Activated T-helper 1 cell treated with anti-CD3 and anti-CD28 coated beads, Interleukin-12 subunit alpha, Interleukin-12 subunit beta, Interleukin-2, Interleukin-4 antibody, amounts not matched to agents 30 ng/mL and 10 ng/mL and 1 ng/mL, durations not matched to agents 14 hours and 24 hours and 36 hours (primary cell): ENCODE data around the gene FOXP1. TPM values are rescaled to one million over a fixed set of nuclear protein-coding genes. Genes with fewer than 3 reads are reported as not detected.
A peak's percentile ranks its signal among the peaks of the same experiment; 100 is the strongest.

Experiments used
- DNase-seq: peaks from one replicate; pipeline ENCODE4 v3.0.0; 2021; ENCODE audit warnings: low spot score
- H3K27ac Mint-ChIP-seq: one replicate; pipeline ENCODE4 v1.8.0; 2021; ENCODE audit warnings: mild to moderate bottlenecking, mixed read lengths
- H3K27me3 Mint-ChIP-seq: one replicate; pipeline ENCODE4 v1.8.0; 2022; ENCODE audit warnings: mild to moderate bottlenecking, moderate library complexity, mixed read lengths; ENCODE audit not compliant: insufficient read depth
- H3K36me3 Mint-ChIP-seq: one replicate; pipeline ENCODE4 v1.8.0; 2021; ENCODE audit warnings: low read depth, mixed read lengths
- H3K4me1 Mint-ChIP-seq: one replicate; pipeline ENCODE4 v1.8.0; 2021; ENCODE audit warnings: low read depth, mixed read lengths
- H3K4me3 Mint-ChIP-seq: one replicate; pipeline ENCODE4 v1.8.0; 2021; ENCODE audit warnings: mild to moderate bottlenecking, moderate library complexity, mixed read lengths
- H3K9me3 Mint-ChIP-seq: one replicate; pipeline ENCODE4 v1.8.0; 2021; ENCODE audit warnings: mixed read lengths
- intact Hi-C: fragments of 100-400 bp; cut with micrococcal nuclease; formaldehyde crosslinking; loops from one replicate; pipeline ENCODE4 v1.15.1; 2024
- total RNA-seq: library from RNA; stranded (reverse); gene quantifications from 2 replicates; pipeline ENCODE4 v1.2.3, GENCODE V29; 2022

Gene FOXP1
- total RNA-seq, 1 donor from 2014 or later, result 97.6 TPM

GRCh38 chr3:71149959-71150954, 433.3 kb downstream of the FOXP1 start:
- no peak for DNase-seq
- peaks cover 13% of the 10 kb centered on the region for H3K4me1 Mint-ChIP-seq
- peak overlapping the region; percentile 57 for H3K27ac Mint-ChIP-seq
- no peaks in the 10 kb centered on the region for H3K36me3 Mint-ChIP-seq
- intact Hi-C loops, result loop anchor here (1.0 to 2.0 kb wide), 3 partner anchors 20 to 151 kb away; no protein-coding TSS in a partner anchor
- H3K9me3 Mint-ChIP-seq, result no peaks in the 10 kb centered on the region
- H3K4me3 Mint-ChIP-seq, result no peak overlapping the region
- H3K27me3 Mint-ChIP-seq, result peaks cover 28% of the 10 kb centered on the region

- Mint-ChIP-seq H3K27me3 (peaks cover 24% of the 10 kb centered on the region), H3K4me1 (peaks cover 13% of the 10 kb centered on the region), H3K36me3 (no peaks in the 10 kb centered on the region), H3K27ac (no peak overlapping the region), H3K4me3 (no peak overlapping the region), H3K9me3 (no peaks in the 10 kb centered on the region)
- intact Hi-C loops, result no loop called here
- DNase-seq, result no peak
Measured at GRCh38 chr3:71148455-71149060, 435.0 kb downstream of the FOXP1 start.

GRCh38 chr3:71146673-71147072, 436.9 kb downstream of the FOXP1 start:
- H3K4me1 Mint-ChIP-seq, result peaks cover 13% of the 10 kb centered on the region
- DNase-seq, result no peak
- H3K9me3 Mint-ChIP-seq, result no peaks in the 10 kb centered on the region
- H3K27me3 Mint-ChIP-seq, result peaks cover 23% of the 10 kb centered on the region
- H3K36me3 Mint-ChIP-seq, result no peaks in the 10 kb centered on the region
- intact Hi-C loops, result no loop called here
- H3K27ac Mint-ChIP-seq, result no peak overlapping the region
- H3K4me3 Mint-ChIP-seq, result no peak overlapping the region

- intact Hi-C loops, result no loop called here
- Mint-ChIP-seq H3K4me1 (peaks cover 11% of the 10 kb centered on the region), H3K27ac (no peak overlapping the region)
Measured at GRCh38 chr3:71145954-71146353, 437.6 kb downstream of the FOXP1 start.

GRCh38 chr3:71144525-71145253, 438.8 kb downstream of the FOXP1 start:
- H3K27me3 Mint-ChIP-seq, result peaks cover 14% of the 10 kb centered on the region
- no peaks in the 10 kb centered on the region for H3K4me1 Mint-ChIP-seq
- intact Hi-C loops, result no loop called here
- H3K4me3 Mint-ChIP-seq, result no peak overlapping the region
- peaks cover 2% of the 10 kb centered on the region for H3K36me3 Mint-ChIP-seq
- H3K27ac Mint-ChIP-seq, result no peak overlapping the region
- no peak for DNase-seq
- no peaks in the 10 kb centered on the region for H3K9me3 Mint-ChIP-seq

More at GRCh38 chr3:71145954-71146353, 437.6 kb downstream of the FOXP1 start:
- no peaks in the 10 kb centered on the region for H3K36me3 Mint-ChIP-seq
- no peak overlapping the region for H3K4me3 Mint-ChIP-seq
- no peak for DNase-seq
- H3K9me3 Mint-ChIP-seq, result no peaks in the 10 kb centered on the region
- peaks cover 19% of the 10 kb centered on the region for H3K27me3 Mint-ChIP-seq

- no peaks in the 10 kb centered on the region for H3K9me3 Mint-ChIP-seq
- H3K4me1 Mint-ChIP-seq, result no peaks in the 10 kb centered on the region
- H3K36me3 Mint-ChIP-seq, result peaks cover 2% of the 10 kb centered on the region
- H3K27me3 Mint-ChIP-seq, result peaks cover 11% of the 10 kb centered on the region
- intact Hi-C loops, result no loop called here
- DNase-seq, result no peak
- H3K4me3 Mint-ChIP-seq, result no peak overlapping the region
- H3K27ac Mint-ChIP-seq, result no peak overlapping the region
Measured at GRCh38 chr3:71143493-71143892, 440.0 kb downstream of the FOXP1 start.

- intact Hi-C loops, result no loop called here
- Mint-ChIP-seq H3K9me3 (no peaks in the 10 kb centered on the region), H3K4me3 (no peak overlapping the region), H3K27me3 (peaks cover 11% of the 10 kb centered on the region), H3K27ac (no peak overlapping the region), H3K36me3 (peaks cover 2% of the 10 kb centered on the region), H3K4me1 (no peaks in the 10 kb centered on the region)
- DNase-seq, result no peak
Measured at GRCh38 chr3:71142441-71143161, 440.9 kb downstream of the FOXP1 start.

- intact Hi-C loops, result no loop called here
- H3K27ac Mint-ChIP-seq, result no peak overlapping the region
- peaks cover 5% of the 10 kb centered on the region for H3K27me3 Mint-ChIP-seq
- DNase-seq, result no peak
- H3K4me1 Mint-ChIP-seq, result no peaks in the 10 kb centered on the region
- H3K36me3 Mint-ChIP-seq, result peaks cover 2% of the 10 kb centered on the region
- no peaks in the 10 kb centered on the region for H3K9me3 Mint-ChIP-seq
- no peak overlapping the region for H3K4me3 Mint-ChIP-seq
Measured at GRCh38 chr3:71140477-71140876, 443.1 kb downstream of the FOXP1 start.

- Mint-ChIP-seq H3K27ac (no peak overlapping the region), H3K4me3 (no peak overlapping the region), H3K4me1 (peaks cover 5% of the 10 kb centered on the region), H3K36me3 (peaks cover 2% of the 10 kb centered on the region), H3K27me3 (peaks cover 5% of the 10 kb centered on the region), H3K9me3 (no peaks in the 10 kb centered on the region)
- DNase-seq, result no peak
- intact Hi-C loops, result no loop called here
Measured at GRCh38 chr3:71139496-71139895, 444.0 kb downstream of the FOXP1 start.

- H3K4me3 Mint-ChIP-seq, result no peak overlapping the region
- peaks cover 13% of the 10 kb centered on the region for H3K4me1 Mint-ChIP-seq
- intact Hi-C loops, result no loop called here
Measured at GRCh38 chr3:71138410-71138809, 445.1 kb downstream of the FOXP1 start.

GRCh38 chr3:71136276-71136675, 447.3 kb downstream of the FOXP1 start:
- no peak overlapping the region for H3K4me3 Mint-ChIP-seq
- H3K27me3 Mint-ChIP-seq, result peaks cover 3% of the 10 kb centered on the region
- H3K4me1 Mint-ChIP-seq, result peaks cover 30% of the 10 kb centered on the region
- H3K36me3 Mint-ChIP-seq, result peaks cover 5% of the 10 kb centered on the region
- no peaks in the 10 kb centered on the region for H3K9me3 Mint-ChIP-seq
- no peak for DNase-seq
- no peak overlapping the region for H3K27ac Mint-ChIP-seq
- intact Hi-C loops, result no loop called here

More at GRCh38 chr3:71138410-71138809, 445.1 kb downstream of the FOXP1 start:
- H3K27ac Mint-ChIP-seq, result no peak overlapping the region
- DNase-seq, result no peak
- H3K27me3 Mint-ChIP-seq, result peaks cover 5% of the 10 kb centered on the region
- H3K36me3 Mint-ChIP-seq, result peaks cover 4% of the 10 kb centered on the region
- no peaks in the 10 kb centered on the region for H3K9me3 Mint-ChIP-seq

GRCh38 chr3:71135373-71136088, 448.0 kb downstream of the FOXP1 start:
- H3K4me1 Mint-ChIP-seq, result peaks cover 37% of the 10 kb centered on the region
- H3K27ac Mint-ChIP-seq, result no peak overlapping the region
- intact Hi-C loops, result no loop called here
- H3K9me3 Mint-ChIP-seq, result no peaks in the 10 kb centered on the region
- peaks cover 5% of the 10 kb centered on the region for H3K36me3 Mint-ChIP-seq
- H3K4me3 Mint-ChIP-seq, result no peak overlapping the region
- H3K27me3 Mint-ChIP-seq, result peaks cover 1% of the 10 kb centered on the region
- no peak for DNase-seq
